Hepatocyte (in vitro differentiated cells): Measurements from ENCODE around the gene MPDZ. TPM values are rescaled to one million over a fixed set of nuclear protein-coding genes. Genes with fewer than 3 reads are reported as not detected.

Experiments
- DNase-seq: peaks from one replicate; pipeline ENCODE4 v3.0.0-alpha.2; 2016; ENCODE audit warnings: low spot score
- H2AFZ ChIP-seq: fragments of 200-600 bp; sonication (generic); 2 replicates; pipeline ENCODE4 v1.6.0; 2016; ENCODE audit warnings: antibody characterized with exemption, mild to moderate bottlenecking
- H3K27ac ChIP-seq: fragments of 200-600 bp; sonication (generic); 2 replicates; pipeline ENCODE4 v1.5.1; 2016; ENCODE audit warnings: mild to moderate bottlenecking
- H3K27me3 ChIP-seq: fragments of 200-600 bp; sonication (generic); 2 replicates; pipeline ENCODE4 v1.6.1; 2016
- H3K36me3 ChIP-seq: fragments of 200-600 bp; sonication (generic); replicated peaks from 2 replicates; pipeline ENCODE4 v1.5.1; 2016; ENCODE audit warnings: low read depth; ENCODE audit not compliant: insufficient read depth
- H3K4me1 ChIP-seq: fragments of 200-600 bp; sonication (generic); 2 replicates; pipeline ENCODE4 v1.5.1; 2016; ENCODE audit warnings: mild to moderate bottlenecking, moderate library complexity; ENCODE audit not compliant: insufficient read depth
- H3K4me2 ChIP-seq: fragments of 200-600 bp; sonication (generic); 2 replicates; pipeline ENCODE4 v1.6.0; 2016
- H3K4me3 ChIP-seq: fragments of 200-600 bp; sonication (generic); 2 replicates; pipeline ENCODE4 v1.5.1; 2016; ENCODE audit warnings: mild to moderate bottlenecking
- H3K79me2 ChIP-seq: fragments of 200-600 bp; sonication (generic); 2 replicates; pipeline ENCODE4 v1.6.0; 2017; ENCODE audit warnings: mild to moderate bottlenecking
- H3K9me2 ChIP-seq: fragments of 200-600 bp; sonication (generic); replicated peaks from 2 replicates; pipeline ENCODE4 v1.6.0; 2017; ENCODE audit warnings: mild to moderate bottlenecking; ENCODE audit not compliant: insufficient read depth
- H3K9me3 ChIP-seq: fragments of 200-600 bp; sonication (generic); 2 replicates; pipeline ENCODE4 v1.5.1; 2016; ENCODE audit warnings: low read depth, mild to moderate bottlenecking
- H4K20me1 ChIP-seq: fragments of 200-600 bp; sonication (generic); 2 replicates; pipeline ENCODE4 v1.6.0; 2016; ENCODE audit warnings: mild to moderate bottlenecking; ENCODE audit not compliant: insufficient read depth, poor library complexity, severe bottlenecking
- CTCF ChIP-seq: fragments of 200-600 bp; sonication (generic); IDR thresholded peaks from 2 replicates; pipeline ENCODE4 v1.5.1; 2016; ENCODE audit warnings: antibody characterized with exemption, mild to moderate bottlenecking; ENCODE audit not compliant: poor library complexity
- EZH2 ChIP-seq: fragments of 200-600 bp; sonication (generic); IDR thresholded peaks from 2 replicates; pipeline ENCODE4 v1.6.1; 2016; ENCODE audit warnings: antibody characterized with exemption, mild to moderate bottlenecking, borderline replicate concordance
- EZH2phosphoT487 ChIP-seq: fragments of 200-600 bp; sonication (generic); IDR thresholded peaks from one replicate; pipeline ENCODE4 v1.6.1; 2018; ENCODE audit warnings: antibody characterized with exemption, mild to moderate bottlenecking, low read depth, moderate library complexity; ENCODE audit not compliant: unreplicated experiment, severe bottlenecking
- WGBS: methylation state at CpG from one replicate; pipeline ENCODE4 v1.1.6; 2016; ENCODE audit warnings: low lambda C conversion rate; ENCODE audit errors: missing lambda C conversion rate; 5-methylcytosine and 5-hydroxymethylcytosine counted together
- polyA plus RNA-seq: library from polyadenylated mRNA; unstranded; fragments of >200 nt; fragmentation: Nextera tagmentation; extraction: Ambion mirVana; gene quantifications from 2 replicates; pipeline ENCODE4 v1.2.1, GENCODE V29; 2016
- total RNA-seq: library from RNA; depleted of rRNA; stranded (reverse); fragments of >200 nt; gene quantifications from 2 replicates; pipeline ENCODE4 v1.2.3, GENCODE V29; 2014

The MPDZ gene
- total and polyA plus RNA-seq, 2 experiments from 2014 or later = 16.7 to 45.5 TPM

GRCh38 chr9:13213998-13214397 lies 65.5 kb downstream of the MPDZ start:
- Histone ChIP-seq H3K4me3 (no peak overlapping the region), H3K27ac (no peak overlapping the region), H3K4me2 (no peak overlapping the region), H3K36me3 (no peaks in the 10 kb centered on the region), H3K9me3 (no peaks in the 10 kb centered on the region), H4K20me1 (no peaks in the 10 kb centered on the region), H3K4me1 (no peaks in the 10 kb centered on the region), H3K79me2 (no peaks in the 10 kb centered on the region), H2AFZ (no peak overlapping the region), H3K27me3 (no peaks in the 10 kb centered on the region), H3K9me2 (no peaks in the 10 kb centered on the region)
- TF ChIP-seq EZH2 (no peak), EZH2phosphoT487 (no peak), CTCF (no peak)
- no peak for DNase-seq
- 100% methylated on average over 2 of the region's 2 CpGs for WGBS

- WGBS = 100% methylated on average over 1 of the region's 1 CpG
- Histone ChIP-seq H2AFZ (no peak overlapping the region), H3K36me3 (no peaks in the 10 kb centered on the region), H3K4me2 (no peak overlapping the region), H3K9me3 (no peaks in the 10 kb centered on the region), H3K79me2 (no peaks in the 10 kb centered on the region), H3K27me3 (no peaks in the 10 kb centered on the region), H3K4me1 (no peaks in the 10 kb centered on the region), H3K9me2 (no peaks in the 10 kb centered on the region), H3K4me3 (no peak overlapping the region), H4K20me1 (no peaks in the 10 kb centered on the region), H3K27ac (no peak overlapping the region)
- TF ChIP-seq EZH2 (no peak), CTCF (peak; percentile 51)
- DNase-seq = no peak
These were observed 66.2 kb downstream of the MPDZ start for GRCh38 chr9:13213337-13213736.

GRCh38 chr9:13210306-13210705 lies 69.2 kb downstream of the MPDZ start:
- no peaks in the 10 kb centered on the region for H3K9me2 ChIP-seq
- H3K27ac ChIP-seq = no peak overlapping the region
- H3K36me3 ChIP-seq = no peaks in the 10 kb centered on the region
- no peaks in the 10 kb centered on the region for H3K27me3 ChIP-seq
- H3K9me3 ChIP-seq = no peaks in the 10 kb centered on the region
- peak; percentile 6 for DNase-seq
- H3K4me2 ChIP-seq = no peak overlapping the region
- 98% methylated on average over 1 of the region's 1 CpG for WGBS
- no peaks in the 10 kb centered on the region for H3K79me2 ChIP-seq
- H3K4me3 ChIP-seq = no peak overlapping the region
- H2AFZ ChIP-seq = no peak overlapping the region
- H4K20me1 ChIP-seq = no peaks in the 10 kb centered on the region
- no peak for TF ChIP-seq EZH2
- no peak for TF ChIP-seq EZH2phosphoT487
- TF ChIP-seq CTCF = no peak
- no peaks in the 10 kb centered on the region for H3K4me1 ChIP-seq

- Histone ChIP-seq H2AFZ (no peak overlapping the region), H3K9me2 (no peaks in the 10 kb centered on the region), H3K36me3 (no peaks in the 10 kb centered on the region), H3K79me2 (no peaks in the 10 kb centered on the region), H3K27ac (no peak overlapping the region), H3K4me3 (no peak overlapping the region), H3K4me1 (no peaks in the 10 kb centered on the region), H3K27me3 (no peaks in the 10 kb centered on the region), H4K20me1 (no peaks in the 10 kb centered on the region), H3K9me3 (no peaks in the 10 kb centered on the region), H3K4me2 (no peak overlapping the region)
- 88% methylated on average over 3 of the region's 3 CpGs for WGBS
- no peak for DNase-seq
- TF ChIP-seq CTCF = no peak
- TF ChIP-seq EZH2phosphoT487 = no peak
- no peak for TF ChIP-seq EZH2
These were observed 70.0 kb downstream of the MPDZ start for GRCh38 chr9:13209498-13209897.
